HG02623 (cell line): ENCODE data around the gene ENO2.

Experiments
- ATAC-seq: cut with Tn5 transposase; IDR thresholded peaks from one replicate; pipeline ENCODE4 v1.9.1; 2021; ENCODE audit warnings: moderate library complexity; ENCODE audit not compliant: unreplicated experiment

The ENO2 gene

DNA sequence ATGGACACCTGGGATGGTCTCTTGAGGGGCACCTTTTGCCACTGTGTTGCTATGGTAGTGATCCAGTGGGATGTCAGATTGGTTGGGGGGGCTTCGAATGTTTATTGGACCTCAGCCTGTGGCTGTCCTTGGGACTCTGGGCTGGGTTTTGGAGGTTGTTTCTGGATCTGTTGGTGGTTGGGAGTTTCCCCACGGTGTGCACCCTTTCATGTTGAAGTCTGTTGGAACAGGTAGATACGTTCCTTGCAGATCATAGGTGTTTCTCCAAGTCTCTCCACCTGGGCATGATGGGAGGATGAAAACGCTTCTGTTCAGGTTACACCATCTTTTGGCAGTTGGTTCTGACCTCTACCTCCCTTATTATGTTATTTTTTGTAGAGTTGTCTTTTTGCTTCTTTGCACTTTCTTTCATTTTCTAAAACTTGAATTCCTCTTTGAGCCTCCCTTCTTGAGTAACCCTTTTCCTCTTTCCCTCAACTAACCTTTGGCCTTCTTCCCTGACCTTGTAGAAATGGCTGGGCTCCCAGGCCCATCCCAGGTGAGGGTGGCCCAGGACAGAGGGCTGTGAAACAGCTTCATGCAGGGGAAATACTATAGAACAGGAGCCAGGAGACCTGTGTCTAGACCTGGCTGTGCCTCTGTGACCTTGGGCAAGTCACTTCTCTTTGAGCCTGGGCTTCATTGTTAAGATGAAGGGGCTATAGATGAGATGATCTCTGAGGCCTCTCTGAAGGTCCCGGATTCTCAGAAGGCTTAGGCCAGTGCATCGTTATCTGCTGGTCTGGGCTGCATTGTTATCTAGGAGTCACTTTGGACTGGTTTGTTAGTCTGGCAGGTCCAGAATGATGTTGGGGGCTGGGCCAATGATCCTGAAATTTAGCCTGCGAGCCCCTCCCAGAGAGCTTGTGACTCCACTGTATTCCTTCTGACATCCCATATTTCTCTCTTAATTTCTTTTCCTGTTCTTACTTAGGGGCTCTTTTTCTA, 15.4 kb downstream of the ENO2 start:
- ATAC-seq = no peak

- ATAC-seq = no peak
Measured at GRCh38 chr12:6932766-6933165, 18.4 kb downstream of the ENO2 start.

DNA sequence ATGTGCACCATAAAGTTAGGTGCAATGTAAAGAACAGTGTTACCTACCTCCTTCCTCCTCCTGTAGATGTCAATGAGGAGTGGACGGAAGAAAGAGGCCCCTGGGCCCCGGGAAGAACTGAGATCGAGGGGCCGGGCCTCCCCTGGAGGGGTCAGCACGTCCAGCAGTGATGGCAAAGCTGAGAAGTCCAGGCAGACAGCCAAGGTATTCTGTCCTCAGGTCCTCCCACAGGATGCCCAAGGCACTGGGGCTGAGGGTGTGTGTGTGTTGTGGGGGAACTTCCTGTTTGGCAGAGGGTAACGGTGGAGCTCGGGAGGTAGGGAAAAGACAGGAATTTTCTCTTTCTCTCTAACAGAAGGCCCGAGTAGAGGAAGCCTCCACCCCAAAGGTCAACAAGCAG, 19.7 kb downstream of the ENO2 start:
- ATAC-seq = no peak

DNA sequence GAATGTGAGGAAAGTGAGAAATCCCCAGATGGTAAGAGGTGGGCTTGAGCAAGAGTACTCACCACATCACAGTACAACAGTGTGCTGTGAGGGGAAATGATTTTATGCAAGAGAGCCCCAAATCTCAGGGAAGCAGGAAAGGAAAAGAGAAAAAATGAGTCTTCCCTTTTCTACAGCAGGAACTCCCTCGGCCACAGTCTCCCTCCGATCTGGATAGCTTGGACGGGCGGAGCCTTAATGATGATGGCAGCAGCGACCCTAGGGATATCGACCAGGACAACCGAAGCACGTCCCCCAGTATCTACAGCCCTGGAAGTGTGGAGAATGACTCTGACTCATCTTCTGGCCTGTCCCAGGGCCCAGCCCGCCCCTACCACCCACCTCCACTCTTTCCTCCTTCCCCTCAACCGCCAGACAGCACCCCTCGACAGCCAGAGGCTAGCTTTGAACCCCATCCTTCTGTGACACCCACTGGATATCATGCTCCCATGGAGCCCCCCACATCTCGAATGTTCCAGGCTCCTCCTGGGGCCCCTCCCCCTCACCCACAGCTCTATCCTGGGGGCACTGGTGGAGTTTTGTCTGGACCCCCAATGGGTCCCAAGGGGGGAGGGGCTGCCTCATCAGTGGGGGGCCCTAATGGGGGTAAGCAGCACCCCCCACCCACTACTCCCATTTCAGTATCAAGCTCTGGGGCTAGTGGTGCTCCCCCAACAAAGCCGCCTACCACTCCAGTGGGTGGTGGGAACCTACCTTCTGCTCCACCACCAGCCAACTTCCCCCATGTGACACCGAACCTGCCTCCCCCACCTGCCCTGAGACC, 21.2 kb downstream of the ENO2 start:
- ATAC-seq = no peak

GRCh38 chr12:6936194-6936635, 21.8 kb downstream of the ENO2 start:
- no peak for ATAC-seq

DNA sequence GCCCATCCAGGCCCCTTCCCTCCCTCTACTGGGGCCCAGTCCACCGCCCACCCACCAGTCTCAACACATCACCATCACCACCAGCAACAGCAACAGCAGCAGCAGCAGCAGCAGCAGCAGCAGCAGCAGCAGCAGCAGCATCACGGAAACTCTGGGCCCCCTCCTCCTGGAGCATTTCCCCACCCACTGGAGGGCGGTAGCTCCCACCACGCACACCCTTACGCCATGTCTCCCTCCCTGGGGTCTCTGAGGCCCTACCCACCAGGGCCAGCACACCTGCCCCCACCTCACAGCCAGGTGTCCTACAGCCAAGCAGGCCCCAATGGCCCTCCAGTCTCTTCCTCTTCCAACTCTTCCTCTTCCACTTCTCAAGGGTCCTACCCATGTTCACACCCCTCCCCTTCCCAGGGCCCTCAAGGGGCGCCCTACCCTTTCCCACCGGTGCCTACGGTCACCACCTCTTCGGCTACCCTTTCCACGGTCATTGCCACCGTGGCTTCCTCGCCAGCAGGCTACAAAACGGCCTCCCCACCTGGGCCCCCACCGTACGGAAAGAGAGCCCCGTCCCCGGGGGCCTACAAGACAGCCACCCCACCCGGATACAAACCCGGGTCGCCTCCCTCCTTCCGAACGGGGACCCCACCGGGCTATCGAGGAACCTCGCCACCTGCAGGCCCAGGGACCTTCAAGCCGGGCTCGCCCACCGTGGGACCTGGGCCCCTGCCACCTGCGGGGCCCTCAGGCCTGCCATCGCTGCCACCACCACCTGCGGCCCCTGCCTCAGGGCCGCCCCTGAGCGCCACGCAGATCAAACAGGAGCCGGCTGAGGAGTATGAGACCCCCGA, 22.5 kb downstream of the ENO2 start:
- ATAC-seq = no peak

DNA sequence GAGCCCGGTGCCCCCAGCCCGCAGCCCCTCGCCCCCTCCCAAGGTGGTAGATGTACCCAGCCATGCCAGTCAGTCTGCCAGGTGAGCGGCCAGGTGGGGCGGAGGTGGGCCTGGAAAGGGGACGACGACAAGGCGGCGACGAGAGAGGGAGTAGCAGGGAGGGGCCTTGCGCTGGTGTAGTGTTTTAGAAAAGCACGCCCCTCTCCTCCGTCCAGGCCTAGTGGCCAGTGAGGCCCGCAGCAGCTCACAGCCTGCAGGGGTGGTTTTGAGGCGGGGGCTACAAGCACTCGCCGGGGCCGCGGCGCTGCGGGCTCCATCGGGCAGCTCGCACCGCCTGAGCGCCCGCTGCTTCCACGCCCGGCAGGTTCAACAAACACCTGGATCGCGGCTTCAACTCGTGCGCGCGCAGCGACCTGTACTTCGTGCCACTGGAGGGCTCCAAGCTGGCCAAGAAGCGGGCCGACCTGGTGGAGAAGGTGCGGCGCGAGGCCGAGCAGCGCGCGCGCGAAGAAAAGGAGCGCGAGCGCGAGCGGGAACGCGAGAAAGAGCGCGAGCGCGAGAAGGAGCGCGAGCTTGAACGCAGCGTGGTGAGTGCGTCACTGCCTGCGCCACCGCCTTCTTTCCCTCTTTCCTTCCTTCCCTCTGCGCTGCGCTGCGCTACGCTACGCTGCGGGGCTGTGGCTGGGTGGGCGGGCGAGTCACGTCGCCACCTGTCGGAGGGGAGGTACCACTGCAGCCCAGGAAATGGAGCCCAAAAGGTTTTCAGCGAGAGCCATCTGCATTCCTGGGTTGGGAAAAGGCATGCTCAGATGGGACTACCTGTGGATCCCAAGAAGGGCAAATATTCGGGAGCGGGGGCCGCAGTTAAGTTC, 23.3 kb downstream of the ENO2 start:
- ATAC-seq = peak; percentile 91

DNA sequence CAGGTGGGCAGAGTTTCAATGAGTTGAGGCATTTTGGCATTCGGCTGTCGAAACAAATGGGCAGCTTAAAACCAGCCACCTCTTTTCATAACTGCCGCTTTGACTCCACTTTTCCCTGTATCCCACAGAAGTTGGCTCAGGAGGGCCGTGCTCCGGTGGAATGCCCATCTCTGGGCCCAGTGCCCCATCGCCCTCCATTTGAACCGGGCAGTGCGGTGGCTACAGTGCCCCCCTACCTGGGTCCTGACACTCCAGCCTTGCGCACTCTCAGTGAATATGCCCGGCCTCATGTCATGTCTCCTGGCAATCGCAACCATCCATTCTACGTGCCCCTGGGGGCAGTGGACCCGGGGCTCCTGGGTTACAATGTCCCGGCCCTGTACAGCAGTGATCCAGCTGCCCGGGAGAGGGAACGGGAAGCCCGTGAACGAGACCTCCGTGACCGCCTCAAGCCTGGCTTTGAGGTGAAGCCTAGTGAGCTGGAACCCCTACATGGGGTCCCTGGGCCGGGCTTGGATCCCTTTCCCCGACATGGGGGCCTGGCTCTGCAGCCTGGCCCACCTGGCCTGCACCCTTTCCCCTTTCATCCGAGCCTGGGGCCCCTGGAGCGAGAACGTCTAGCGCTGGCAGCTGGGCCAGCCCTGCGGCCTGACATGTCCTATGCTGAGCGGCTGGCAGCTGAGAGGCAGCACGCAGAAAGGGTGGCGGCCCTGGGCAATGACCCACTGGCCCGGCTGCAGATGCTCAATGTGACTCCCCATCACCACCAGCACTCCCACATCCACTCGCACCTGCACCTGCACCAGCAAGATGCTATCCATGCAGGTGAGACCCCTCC, 24.2 kb downstream of the ENO2 start:
- no peak for ATAC-seq

DNA sequence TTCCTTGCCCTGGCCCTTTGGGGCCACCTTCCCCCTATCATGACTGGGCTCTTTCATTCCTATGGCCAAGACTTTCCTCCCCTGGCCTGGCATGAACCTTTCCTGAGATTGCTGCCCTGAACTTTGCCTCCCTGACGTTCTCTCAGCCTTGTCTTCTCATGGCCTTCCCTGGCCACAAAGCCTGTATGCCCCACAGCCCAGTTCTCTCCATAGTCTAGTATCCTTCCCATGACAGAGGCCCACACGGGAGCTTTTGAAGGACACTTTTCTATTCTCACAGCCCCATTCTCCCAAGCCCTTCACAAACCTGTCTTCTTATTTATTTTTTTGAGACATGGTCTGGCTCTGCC, 24.8 kb downstream of the ENO2 start:
- no peak for ATAC-seq

GRCh38 chr12:6941267-6941666, 26.9 kb downstream of the ENO2 start:
- no peak for ATAC-seq

DNA sequence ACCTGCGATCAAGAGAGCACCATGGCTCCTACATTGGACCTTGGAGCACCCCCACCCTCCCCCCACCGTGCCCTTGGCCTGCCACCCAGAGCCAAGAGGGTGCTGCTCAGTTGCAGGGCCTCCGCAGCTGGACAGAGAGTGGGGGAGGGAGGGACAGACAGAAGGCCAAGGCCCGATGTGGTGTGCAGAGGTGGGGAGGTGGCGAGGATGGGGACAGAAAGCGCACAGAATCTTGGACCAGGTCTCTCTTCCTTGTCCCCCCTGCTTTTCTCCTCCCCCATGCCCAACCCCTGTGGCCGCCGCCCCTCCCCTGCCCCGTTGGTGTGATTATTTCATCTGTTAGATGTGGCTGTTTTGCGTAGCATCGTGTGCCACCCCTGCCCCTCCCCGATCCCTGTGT, 27.4 kb downstream of the ENO2 start:
- ATAC-seq = no peak

- ATAC-seq = no peak
Measured at GRCh38 chr12:6942331-6942665, 27.9 kb downstream of the ENO2 start.

- ATAC-seq = peak; percentile 31
Measured at GRCh38 chr12:6943389-6943721, 29.0 kb downstream of the ENO2 start.

DNA sequence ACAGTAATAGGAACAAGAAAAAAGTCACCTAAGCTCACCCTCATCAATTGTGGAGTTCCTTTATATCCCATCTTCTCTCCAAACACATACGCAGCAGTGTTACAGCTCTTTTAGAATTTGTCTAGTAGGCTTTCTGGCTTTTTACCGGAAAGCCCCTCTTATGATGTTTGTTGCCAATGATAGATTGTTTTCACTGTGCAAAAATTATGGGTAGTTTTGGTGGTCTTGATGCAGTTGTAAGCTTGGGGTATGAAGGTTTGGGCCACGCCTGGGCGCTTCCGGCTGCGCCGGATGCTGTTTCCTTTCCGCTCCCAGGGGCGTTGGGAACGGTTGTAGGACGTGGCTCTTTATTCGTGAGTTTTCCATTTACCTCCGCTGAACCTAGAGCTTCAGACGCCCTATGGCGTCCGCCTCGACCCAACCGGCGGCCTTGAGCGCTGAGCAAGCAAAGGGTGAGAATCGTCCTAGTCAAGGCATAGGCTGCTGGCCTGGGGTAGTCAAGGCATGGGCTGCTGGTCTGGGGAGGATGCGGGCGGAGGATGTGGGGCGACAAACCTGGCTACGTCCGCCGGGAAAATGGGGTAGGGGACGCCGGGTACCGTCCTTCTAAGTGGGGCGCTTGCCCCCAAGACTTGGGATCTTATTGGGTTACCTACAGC, 29.5 kb downstream of the ENO2 start, which contains the start of the genes C12orf57 and RNU7-1:
Gene C12orf57, plus strand, starts transcription at position 301 of the 659 bp plus-strand sequence. Its CDS starts 100 bp downstream, at position 401.
Gene RNU7-1, plus strand, starts transcription at position 95 of the 659 bp plus-strand sequence.
- ATAC-seq = peak; percentile 36

- peak; percentile 36 for ATAC-seq
Measured at GRCh38 chr12:6944381-6945186, 30.2 kb downstream of the ENO2 start.

DNA sequence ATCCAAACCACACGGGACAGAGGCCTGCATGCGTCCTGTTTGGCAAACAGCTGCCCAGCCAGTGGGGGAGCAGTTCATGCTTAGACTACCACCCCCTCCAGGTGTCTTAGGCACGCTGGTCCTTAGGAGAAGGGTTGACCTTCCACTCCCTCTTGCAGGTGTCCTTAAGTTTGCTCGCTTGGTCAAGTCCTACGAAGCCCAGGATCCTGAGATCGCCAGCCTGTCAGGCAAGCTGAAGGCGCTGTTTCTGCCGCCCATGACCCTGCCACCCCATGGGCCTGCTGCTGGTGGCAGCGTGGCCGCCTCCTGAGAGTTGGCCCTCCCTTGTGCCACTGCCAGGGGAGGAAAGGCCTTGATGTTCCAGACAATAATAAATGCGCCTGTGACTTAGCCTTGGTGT, 31.2 kb downstream of the ENO2 start:
- no peak for ATAC-seq

DNA sequence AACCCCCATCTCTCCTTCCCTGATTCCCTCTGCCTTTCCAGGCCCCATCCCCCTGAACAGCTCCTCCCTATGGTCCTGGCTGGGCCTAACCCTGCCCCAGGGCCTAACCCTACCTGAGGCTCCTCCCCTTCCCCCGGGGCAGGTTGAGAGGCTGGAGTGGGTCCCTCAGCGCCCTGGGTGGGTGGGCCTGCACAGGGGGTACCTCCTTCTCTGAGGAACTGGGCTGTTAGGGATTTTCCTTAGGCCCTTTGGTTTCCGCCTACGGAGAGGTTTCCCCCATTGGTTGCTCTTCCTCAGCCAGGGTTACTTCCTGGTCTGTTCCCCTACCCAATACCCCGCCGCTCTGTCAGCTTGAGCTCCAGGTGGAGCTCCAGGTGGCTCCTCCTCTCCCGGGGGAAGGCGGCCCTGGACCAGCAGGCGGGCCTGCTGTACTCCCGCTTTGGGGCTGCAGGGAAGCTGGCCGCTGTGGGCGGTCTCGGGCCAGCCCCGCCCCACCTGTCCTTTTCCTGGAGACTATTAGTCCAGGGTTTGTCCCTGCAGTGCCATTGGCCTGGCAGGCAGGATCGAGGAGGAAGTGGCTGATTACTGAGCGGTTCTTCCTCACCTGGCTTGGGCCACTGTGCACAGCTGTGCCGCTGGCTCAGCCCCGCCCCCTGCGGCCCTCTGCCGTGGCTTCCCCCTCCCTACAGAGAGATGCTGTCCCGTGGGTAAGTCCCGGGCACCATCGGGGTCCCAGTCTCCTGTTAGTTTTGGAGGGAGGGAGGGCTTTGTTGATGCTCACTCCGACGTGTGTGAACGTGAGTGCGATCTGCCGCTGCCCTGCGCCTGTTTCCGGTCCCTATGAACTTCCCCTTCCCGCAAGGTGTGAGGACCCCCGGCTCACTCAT, 31.9 kb downstream of the ENO2 start:
- ATAC-seq = no peak
